GM19467 (cell line): ENCODE measurements around the gene POLR1D.

ENCODE experiments used
- ATAC-seq: cut with Tn5 transposase; IDR thresholded peaks from one replicate; pipeline ENCODE4 v1.9.1; 2021; ENCODE audit warnings: mild to moderate bottlenecking, moderate library complexity; ENCODE audit not compliant: unreplicated experiment

Gene POLR1D

GRCh38 chr13:27637289-27637626 lies 15.6 kb downstream of the POLR1D start:
- ATAC-seq: no peak

- no peak for ATAC-seq
Measured at GRCh38 chr13:27638001-27638400, 16.3 kb downstream of the POLR1D start.

GRCh38 chr13:27638521-27638920 lies 16.8 kb downstream of the POLR1D start:
- ATAC-seq: no peak

- ATAC-seq: no peak
Measured at GRCh38 chr13:27639186-27639585, 17.5 kb downstream of the POLR1D start.

GRCh38 chr13:27641711-27642502 lies 20.2 kb downstream of the POLR1D start:
- ATAC-seq: no peak

GRCh38 chr13:27643334-27644132 lies 21.8 kb downstream of the POLR1D start:
- ATAC-seq: no peak

- no peak for ATAC-seq
Measured at GRCh38 chr13:27644302-27644701, 22.6 kb downstream of the POLR1D start.

- ATAC-seq: no peak
Measured at GRCh38 chr13:27650312-27650711, 28.6 kb downstream of the POLR1D start.

GRCh38 chr13:27654059-27654458 lies 32.4 kb downstream of the POLR1D start:
- ATAC-seq: no peak

GRCh38 chr13:27654816-27655215 lies 33.1 kb downstream of the POLR1D start:
- no peak for ATAC-seq

GRCh38 chr13:27657724-27658123 lies 36.0 kb downstream of the POLR1D start:
- ATAC-seq: no peak

GRCh38 chr13:27658546-27658945 lies 36.9 kb downstream of the POLR1D start:
- no peak for ATAC-seq

- no peak for ATAC-seq
Measured at GRCh38 chr13:27659145-27659865, 37.6 kb downstream of the POLR1D start.

GRCh38 chr13:27660511-27660910 lies 38.8 kb downstream of the POLR1D start:
- ATAC-seq: no peak

- ATAC-seq: no peak
Measured at GRCh38 chr13:27661017-27661416, 39.3 kb downstream of the POLR1D start.

GRCh38 chr13:27662738-27663470 lies 41.2 kb downstream of the POLR1D start:
- ATAC-seq: no peak

GRCh38 chr13:27663947-27664346 lies 42.3 kb downstream of the POLR1D start:
- no peak for ATAC-seq

GRCh38 chr13:27665333-27665732 lies 43.6 kb downstream of the POLR1D start:
- no peak for ATAC-seq

GRCh38 chr13:27665761-27666160 lies 44.1 kb downstream of the POLR1D start:
- no peak for ATAC-seq

GRCh38 chr13:27666951-27667350 lies 45.3 kb downstream of the POLR1D start:
- no peak for ATAC-seq

- no peak for ATAC-seq
Measured at GRCh38 chr13:27667946-27668345, 46.3 kb downstream of the POLR1D start.
